DMS153 treated with DMSO at 0.1 percent for 48 hours (cell line): Measurements from ENCODE around the gene LCP2.

Source experiments
- DNase-seq: peaks from one replicate; lab custom pipeline; 2025; ENCODE audit not compliant: unreplicated experiment; lab: John Stamatoyannopoulos, UW

LCP2 gene

DNA sequence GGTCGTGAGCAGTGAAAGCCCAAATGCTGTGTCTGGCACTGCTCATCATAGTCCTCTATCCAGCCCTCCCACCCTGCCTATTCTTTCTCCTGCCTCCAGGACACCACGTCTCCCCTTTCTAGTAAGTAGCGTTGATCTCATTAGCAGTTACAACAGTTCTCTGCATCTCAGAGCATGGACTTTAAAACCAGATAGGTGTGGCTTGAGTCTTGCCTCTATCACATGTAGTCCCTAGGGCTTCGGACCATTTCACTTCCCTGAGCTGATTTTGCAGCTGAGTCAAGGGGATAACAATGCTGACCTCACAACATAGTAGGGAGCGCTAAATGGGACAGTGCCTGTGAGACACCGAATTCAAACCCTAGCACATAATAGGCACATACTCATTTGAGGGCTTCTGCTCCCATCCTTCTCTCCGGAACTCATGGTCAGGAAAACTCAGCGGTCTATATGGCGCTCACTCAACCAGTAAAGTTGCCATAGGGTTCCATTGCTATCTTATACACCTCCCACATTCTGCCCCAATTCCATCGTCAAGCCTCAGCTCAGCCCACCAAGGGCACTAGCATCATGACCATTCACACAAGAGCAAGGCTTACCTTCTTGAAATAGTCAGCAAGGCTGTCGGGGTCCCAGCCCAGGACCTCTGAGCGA lies 515 bp downstream of the LCP2 start:
- no peak for DNase-seq

DNA sequence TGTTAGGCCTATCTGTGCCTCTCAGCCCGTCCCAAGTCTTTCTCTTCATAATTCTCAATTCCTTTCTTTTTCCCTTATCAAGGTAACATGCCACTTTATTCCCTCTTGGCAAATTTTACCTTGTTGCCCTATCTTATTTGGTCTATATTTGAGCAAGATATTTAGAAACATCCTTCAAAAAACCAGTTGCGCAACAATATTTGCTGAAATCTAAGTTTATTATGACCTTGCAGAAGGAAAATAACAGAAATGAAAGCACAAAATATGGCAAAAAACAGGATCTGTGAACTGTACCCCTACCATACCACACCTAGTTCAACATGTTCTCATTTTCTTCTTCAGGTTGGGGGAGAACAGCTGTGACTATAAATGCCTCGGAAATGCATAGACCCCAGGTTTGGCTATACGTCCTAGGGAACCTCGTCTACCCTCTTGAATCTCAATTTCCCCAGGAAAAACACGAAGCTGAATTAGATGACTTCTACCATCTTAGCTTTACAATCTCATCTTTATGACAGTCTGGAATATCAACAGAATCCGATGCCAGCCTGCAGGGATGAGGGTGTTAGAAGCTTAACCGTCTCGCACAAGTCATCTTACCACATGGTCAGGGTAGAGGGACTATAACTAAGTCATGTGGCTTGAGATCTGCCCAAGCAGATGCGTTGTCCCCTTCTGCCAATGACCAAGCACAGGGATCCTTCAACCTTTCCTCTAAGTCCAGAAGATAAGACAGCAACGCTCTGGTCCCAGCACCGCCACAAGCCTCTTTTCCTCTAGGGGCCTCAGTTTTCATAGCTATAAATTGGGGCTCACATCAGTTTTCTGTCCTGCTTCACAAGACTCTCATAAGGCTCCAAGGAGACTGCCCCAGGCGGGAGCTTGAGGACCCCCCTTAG lies 1.3 kb downstream of the LCP2 start:
- DNase-seq, result no peak

DNA sequence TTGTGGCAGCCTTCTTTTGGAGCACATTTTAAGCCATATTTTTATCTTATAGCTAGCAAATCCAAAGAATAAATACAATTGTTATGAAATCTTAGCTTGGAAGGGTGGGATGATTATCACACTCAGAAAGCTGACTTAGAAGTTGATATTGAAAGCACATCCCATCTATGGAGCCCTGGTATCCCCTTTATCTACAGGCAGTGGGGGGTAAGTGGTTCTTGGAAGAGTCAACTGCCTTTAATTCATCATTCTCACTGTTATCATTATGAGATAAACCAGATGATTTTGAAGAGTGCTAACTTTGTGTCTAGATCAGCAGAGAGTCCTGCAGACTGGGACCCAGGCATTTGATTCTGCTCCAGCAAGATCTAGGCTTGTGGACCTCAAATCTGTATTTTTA lies 3.0 kb downstream of the LCP2 start:
- DNase-seq, result no peak

DNA sequence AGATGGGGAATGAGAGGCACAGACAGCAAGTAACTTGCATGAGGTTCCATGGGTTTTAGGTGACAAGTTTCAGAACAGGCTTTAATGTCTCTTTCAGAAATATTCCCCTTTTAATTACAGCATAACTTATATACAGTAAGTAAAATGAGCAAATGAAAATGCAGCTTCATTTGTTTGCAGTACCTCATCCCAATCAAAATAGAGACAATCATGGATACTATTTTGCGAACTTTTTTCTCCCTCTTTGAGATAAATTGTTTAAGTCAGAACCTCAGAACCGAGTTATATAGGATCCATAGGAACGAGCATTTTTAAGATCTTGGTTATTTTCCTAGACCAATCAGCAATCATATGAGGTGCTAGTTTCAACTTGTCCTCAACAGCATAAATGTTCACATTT lies 3.5 kb downstream of the LCP2 start:
- DNase-seq, result no peak

DNA sequence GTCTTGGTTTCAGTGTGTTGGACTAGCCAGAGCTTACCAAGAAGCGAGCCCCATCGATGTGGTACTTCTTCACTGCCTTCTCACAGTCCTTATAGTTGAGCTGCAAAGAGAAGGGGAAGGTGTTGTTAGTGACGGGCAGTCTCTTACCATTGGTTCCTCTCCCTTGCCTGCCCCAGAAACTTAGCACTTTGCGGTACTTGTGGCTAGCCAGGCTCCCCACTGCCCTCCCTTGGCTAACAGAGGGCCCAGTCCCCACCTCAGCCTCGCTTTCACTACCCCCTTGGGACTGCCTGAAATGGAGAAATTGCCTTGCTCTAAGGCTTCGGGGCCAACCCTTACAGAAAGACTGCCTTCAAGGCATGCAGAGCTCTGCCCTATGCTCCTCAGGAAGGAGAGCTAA lies 4.3 kb downstream of the LCP2 start:
- DNase-seq, result no peak

DNA sequence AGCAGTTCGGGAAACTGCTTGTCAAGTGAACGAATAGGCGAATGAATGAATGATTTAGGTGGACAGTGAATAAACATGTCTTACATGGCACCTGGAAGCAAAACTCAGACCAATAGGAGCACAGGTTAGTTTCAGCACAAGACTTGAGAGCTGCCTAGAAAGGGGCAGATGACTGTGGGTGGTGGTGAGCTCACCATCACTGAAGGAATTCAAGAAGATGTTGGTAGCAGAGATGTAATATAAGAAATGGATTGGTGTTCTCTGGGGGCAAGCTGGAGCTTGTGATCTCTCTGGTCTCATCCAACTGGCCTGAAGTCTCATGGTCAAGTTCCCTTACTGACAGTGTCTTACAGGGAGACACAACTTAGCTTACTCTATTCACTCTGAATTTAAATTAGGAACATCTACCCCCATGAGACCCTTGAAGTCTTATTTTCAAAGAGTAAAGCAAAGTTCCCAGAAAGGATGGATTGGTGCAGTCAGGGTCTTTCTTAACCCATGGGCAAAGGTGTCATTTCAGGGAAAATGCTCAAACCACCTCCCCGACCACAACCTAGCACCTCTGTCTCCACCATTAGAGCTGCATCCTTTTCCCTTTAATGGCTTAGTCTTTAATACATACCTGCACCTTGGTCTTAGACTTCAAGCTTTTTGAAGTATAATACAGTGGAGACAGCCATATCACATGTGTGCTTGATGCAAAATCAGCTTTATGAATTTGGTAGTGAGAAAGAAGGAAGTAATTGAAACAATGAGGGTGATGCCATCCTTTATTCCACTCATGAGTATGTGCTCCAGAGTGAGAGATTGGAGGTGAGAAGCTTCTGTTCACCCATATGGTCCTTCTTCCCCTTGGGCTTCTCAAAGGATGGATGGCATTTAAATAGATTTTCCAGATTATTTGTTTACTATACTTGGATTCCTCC lies 5.1 kb downstream of the LCP2 start:
- no peak for DNase-seq

DNA sequence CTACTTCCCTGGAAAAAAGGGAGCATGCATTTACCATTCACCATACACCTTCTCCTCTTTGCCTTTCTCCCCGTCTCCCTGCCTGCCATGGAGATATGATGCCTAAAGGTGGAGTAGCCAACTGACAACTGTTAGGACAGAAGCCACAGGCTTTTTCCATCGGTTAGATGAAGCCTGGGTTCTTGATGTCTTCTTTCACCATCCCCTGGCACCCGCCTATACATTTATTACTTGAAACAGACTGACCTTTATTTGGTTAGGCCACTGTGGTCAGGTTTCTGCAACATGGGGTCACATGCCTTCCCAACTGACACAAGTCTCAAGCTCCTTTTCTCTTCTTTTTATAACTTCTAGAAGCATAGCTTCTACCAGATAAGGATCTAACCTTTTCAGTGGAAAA lies 7.1 kb downstream of the LCP2 start:
- no peak for DNase-seq

DNA sequence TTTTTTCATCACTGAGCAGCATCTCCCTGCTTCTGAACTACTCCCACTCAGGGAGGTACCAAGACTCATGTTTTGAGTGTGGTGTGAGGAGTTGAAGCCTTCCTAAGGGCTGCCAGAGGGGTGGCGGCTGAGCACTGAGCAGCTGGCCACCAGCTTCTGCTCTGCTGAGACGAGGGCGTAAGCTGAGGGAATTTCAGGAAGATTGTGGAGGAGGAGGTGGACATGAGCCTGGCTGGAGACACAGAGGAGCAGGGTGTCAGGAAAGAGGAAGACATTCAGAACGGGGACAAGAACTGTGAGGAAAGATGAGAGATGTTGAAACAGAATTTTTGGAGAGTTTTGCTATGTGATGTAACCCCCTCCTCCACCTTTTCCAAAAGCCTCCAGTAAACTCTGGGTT lies 7.8 kb downstream of the LCP2 start:
- no peak for DNase-seq

DNA sequence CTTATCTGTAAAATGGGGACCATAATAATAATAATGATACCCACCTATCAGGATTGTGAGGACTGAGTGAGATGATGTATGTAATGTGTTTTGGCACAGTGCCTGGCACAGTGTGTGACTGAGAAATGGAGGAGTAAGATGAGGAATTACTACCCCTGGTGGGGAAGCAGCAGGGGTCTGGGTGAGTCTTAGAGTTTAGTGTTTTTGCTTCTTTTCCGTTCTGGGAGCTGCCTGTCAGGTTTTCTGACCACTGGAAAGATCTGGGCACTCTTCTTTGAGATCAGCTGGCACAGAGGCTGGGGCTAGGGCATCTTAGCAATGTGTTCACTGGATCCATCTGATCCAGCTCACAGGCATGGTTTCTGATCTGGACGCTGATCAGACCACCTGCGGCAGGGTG lies 8.5 kb downstream of the LCP2 start:
- DNase-seq, result no peak

DNA sequence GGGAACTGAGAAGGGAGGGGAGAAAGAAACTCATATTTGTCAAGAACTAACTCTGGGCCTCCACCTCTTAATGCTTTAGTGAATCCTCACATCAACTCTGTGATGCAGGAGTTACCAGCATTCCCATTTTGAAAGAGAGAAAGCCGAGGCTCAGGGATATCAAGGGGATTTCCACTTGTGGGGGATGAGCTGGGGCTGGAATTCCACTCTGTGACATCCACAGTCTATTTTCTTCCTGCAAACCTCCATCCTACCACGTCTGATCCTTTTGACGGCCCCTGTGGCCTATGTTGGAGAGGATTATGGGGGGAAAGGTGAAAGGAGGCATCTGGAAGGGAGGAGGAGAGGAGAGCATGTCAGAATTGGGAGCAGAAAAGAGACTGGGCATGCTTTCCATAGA lies 9.0 kb downstream of the LCP2 start:
- no peak for DNase-seq

DNA sequence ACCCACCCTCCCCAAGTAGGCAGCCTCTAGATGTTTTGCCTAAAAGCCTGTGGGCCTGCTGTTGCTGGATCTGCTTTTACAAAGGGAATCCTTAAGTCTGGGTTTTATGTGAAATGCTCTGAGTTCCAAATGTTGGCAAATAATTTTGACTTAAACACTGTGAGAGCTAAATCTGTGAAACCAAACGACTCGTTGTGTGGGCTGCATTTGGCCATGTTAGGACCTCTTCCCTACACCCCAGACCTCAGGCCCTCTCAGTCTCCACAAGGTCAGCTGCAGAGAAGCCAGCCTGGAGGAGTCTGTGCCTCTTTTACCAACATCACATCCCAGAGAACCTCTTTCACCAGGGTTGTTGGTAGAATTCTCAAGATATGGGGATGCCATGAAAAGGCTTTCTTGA lies 9.4 kb downstream of the LCP2 start:
- DNase-seq, result no peak

DNA sequence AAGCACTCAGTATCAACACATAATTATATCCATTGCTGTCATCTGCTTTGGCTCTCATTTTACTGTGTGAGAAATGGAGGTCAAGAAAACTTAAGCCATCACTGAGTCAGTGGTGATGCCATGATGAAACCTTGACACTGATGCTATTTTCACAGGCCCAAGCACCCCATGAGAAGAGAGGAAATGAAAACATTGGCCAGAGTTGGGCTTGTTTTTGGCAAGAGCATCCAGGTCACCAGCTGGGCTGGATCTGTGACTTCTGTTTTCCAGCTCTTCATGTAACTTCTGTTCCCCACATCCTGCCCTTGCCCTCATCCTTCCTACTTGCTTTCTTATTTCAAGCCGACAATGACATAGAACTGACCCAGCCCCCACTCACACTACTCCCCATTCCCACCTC lies 10.0 kb downstream of the LCP2 start:
- no peak for DNase-seq

DNA sequence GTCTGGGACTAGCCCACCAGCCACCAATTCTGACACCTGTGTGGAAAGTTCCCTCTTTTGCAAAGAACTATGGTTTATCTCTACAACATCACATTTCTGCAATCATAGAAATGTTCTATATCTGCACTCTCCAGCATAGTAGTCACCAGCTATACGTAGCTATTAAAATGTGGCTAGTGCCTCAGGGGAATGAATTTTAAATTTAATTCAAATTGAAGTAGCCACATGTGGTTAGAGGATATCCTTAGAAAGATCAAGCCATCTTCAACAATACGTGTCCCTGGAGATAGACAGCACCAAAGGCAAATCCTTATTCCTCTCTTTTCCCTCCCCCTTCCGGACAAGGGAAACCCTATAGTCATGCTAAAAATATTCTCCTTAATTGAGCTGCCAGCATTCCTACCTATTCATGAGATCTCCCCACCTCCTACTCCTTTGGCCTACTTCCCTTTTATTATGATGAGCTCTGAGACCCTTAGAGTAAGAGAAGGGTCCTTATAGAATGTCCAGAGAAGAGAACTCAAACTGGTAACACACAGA lies 11.1 kb downstream of the LCP2 start:
- DNase-seq, result no peak

DNA sequence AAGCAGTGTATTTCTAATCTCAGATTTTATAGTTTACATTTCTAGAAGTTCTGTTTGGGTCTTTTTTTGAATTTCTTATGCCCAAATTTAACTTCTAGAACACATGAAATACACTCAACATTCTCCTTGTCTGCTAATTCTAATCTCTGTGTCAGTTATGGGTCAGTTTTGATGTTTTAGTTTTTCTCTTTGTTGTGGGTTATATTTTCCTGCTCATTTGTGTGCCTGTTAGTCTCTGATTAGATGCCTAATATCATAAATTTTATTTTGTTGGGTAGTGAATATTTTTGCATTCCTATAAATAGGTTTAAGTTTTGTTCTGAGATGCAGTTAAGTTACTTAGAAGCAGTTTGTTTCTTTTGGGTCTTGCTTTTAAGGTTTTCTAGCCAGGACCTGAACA lies 12.4 kb downstream of the LCP2 start:
- DNase-seq, result no peak

DNA sequence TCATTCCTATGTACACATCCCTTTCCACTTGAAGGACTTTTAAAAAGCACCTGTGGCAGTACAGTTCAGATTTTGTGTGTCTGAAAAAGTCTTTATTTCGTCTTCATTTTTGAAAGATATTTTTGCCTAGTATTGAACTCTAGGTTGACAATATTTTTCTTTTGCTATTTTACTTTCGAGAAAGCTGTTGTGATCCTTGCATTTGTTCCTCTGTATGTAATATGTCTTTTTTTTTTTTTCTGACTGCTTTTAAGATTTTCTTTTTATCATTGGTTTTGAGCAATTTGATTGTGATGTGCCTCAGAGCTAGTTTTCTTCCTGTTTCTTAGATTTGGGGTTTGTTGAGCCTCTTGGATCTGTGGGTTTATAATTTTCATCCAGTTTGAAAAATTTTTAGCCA lies 13.3 kb downstream of the LCP2 start:
- no peak for DNase-seq

DNA sequence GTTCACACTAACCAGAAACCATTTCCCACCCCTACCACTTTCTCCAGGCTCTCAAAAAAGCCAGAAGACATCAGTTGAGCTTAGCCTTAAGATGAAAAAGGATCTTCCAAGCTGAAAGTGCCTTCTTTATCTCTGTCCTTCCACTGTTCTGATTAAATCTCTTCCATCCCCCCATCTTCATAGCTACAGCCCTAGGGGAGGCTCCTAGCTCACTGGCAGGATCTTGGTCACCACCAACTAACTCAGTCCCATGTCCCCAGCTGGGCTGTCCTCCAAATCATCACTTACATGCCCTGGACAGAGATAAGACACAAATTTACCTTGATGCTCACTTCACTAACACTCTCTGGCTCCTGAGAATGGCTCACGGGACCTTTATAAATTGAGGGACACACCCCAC lies 14.3 kb downstream of the LCP2 start:
- no peak for DNase-seq

DNA sequence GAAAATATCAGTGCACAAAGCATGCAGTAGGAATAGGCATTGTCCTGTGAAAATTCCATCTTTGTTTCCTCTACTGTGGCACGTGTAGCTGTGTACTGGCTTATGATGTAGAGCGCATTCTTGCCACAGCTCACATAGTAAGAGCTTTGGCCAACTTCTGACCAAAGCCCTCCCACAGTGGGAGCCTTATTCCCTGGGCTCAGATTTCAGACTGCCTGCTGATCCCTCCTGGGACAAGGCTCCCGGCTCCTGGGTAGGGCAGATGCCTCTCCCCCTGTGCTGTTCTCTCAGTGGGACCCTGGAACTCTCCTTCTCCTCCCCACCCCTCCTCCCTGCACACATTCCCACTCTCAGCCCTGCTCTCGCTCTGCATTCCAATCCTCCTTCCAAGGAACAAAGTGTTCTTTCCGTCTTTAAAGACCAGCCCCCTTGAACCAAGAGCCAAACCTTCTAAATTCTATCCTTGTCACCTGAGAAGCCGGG lies 17.5 kb downstream of the LCP2 start:
- DNase-seq, result no peak

DNA sequence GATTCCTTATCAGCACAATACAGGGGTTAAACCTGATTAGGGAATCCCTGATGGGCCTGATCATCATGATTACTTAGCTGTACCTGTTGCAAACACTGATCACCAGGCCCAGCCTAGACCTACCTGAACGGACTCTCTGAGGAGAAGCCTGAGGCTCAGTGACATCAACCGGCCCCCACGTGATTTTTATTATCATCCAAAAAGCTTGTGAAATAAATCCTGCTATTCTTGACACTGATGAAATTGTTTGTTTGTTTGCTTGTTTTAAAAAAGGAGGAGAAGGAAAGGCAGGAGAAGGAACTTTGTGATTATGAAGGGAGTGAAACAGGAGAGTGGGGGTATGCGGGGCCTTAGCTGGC lies 18.1 kb downstream of the LCP2 start:
- no peak for DNase-seq

DNA sequence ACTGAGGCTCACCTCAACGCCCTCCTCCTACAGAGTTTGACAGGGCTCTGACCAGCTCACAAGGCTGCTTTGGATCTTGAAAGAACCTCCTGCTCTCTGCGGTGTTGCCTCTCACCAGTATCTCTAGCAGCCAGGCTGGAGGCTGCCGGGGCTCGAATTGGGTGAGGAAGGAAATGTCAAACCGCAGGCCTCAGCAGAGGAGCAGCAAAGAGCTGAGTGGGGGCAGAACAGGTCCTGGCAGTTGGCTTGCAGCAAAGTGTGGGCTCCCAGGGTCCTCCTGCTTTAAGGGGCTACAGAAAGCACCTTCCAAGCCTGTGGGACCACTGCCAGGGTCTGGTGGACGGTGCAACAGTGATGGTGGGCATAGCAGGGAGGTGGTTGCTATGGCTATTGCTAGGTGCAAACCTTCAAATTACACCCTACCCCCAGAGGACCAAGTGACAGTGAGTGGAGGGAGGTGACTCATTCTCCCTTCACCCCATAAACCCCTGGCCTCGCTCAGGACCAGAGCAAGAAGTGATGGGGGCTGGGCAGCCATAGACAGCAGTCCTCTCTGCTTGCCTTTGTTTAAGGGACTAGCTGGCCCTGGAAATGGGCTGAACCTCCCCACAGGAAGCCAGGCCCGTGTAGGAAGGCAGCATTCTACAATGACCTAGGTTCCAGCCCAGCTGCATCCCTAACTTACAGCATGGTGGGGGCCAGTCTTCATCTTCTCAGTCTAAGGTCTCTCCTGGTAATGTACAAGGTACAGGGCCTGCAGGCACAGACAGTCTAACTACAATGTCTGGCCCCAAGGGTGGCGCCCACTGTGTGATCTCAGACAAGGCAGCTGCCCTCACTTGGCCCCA lies 18.7 kb downstream of the LCP2 start:
- DNase-seq, result no peak

DNA sequence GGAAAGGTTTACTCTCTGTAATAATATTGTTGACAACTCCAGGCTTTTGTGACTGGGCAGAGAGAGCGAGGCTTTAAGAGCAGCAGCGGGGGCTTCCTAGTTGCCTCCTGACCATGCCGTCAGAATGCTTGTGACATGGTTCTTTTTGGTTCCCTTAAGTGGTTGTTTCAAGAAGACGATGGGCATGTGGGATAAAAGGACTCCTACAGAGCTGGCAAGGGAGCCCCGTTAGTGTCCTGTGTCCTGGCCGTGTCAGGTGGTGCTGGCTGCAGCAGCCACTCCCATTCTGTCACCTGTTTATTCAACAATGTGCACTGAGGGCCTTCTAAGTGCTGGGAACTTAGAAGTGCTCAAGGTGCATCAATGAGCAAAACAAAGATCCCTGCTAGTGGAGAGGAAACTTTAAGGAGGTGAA lies 19.7 kb downstream of the LCP2 start:
- no peak for DNase-seq
